GM19452 (cell line): Measurements from ENCODE around the gene TGM6.

Experiments used
- ATAC-seq: cut with Tn5 transposase; IDR thresholded peaks from one replicate; pipeline ENCODE4 v1.9.1; 2021; ENCODE audit not compliant: unreplicated experiment

TGM6 gene

GRCh38 chr20:2380601-2381000, at the start of gene TGM6:
TSS of gene TGM6 (plus strand) at chr20:2380901. CDS start at chr20:2380969, 68 bp downstream.
- ATAC-seq, result no peak

- ATAC-seq, result no peak
These were observed 49.6 kb upstream of the TGM6 start for GRCh38 chr20:2331106-2331505.

DNA sequence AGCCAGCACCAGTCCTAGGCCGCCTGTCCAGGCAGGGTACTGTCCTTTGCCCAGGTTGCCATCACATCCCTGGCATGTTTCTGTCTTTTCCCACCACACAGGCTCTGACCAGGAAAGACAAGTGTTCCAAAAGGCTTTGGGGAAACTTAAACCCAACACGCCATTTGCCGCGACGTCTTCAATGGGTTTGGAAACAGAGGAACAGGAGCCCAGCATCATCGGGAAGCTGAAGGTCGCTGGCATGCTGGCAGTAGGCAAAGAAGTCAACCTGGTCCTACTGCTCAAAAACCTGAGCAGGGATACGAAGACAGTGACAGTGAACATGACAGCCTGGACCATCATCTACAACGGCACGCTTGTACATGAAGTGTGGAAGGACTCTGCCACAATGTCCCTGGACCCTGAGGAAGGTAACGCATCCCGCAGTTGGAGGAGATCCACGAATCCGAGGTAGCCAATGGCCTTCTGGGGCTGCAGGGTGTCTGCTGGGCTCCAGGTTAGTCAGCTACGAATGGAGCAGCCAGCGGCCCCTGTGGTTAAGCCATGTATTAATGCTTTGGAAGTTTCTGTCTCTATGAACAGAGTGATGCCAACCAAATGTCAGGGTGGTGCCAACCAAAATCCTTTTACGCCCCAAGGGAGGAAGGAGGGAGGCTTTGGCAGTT, 48.7 kb upstream of the TGM6 start:
- ATAC-seq, result no peak

- no peak for ATAC-seq
These were observed 48.0 kb upstream of the TGM6 start for GRCh38 chr20:2332711-2333110.

GRCh38 chr20:2333821-2334220, 46.9 kb upstream of the TGM6 start:
- ATAC-seq, result no peak

DNA sequence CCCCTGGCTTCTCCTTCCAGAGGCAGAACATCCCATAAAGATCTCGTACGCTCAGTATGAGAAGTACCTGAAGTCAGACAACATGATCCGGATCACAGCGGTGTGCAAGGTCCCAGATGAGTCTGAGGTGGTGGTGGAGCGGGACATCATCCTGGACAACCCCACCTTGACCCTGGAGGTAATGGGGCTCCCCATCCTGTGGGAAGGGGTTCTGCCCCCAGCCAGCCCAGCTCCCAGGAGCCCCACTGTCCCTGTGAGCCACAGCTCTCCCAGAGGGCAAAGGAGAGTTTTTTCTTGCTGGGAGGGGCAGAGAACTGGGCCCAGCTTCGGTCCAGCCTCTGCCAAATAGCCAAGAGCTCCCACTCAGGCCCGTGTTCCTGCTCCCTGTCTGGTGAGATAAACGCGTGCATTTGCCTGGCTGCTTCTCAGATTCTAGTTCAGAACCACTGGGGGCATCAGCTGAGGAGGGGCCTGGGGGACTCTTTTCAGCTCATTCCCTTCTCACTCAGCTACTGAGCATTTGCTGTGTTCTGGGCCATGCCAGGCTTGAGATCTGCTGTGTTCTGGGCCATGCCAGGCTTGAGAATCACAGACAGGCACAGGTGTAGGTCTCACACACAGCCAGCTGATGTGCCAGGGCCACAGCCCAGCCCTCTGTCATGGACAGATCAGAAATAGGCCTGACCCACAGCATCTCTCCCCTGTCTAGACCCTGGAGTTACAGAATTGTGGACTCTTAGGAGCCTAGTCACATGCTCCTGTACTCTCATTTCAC, 45.4 kb upstream of the TGM6 start:
- no peak for ATAC-seq

DNA sequence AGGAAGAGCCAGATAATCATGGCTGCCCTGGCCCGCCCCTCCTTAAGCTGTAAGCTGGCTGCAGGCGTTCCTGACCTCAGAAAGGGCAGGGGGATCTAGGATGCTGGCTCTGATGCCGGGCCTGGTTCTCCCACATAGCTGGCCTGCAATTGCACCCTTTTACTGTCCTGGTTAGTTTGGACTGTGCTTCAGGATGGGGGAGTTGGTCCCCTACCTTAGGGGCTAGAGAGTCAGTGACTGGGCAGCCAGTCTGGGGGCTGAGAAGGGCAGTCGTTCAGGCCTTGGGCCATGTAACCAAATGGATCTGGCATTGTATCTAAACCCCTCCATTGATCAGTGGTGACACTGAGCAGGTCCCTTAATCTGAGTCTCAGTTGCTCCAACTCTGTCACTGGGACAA, 44.2 kb upstream of the TGM6 start:
- ATAC-seq, result no peak

- no peak for ATAC-seq
These were observed 43.6 kb upstream of the TGM6 start for GRCh38 chr20:2337142-2337541.

DNA sequence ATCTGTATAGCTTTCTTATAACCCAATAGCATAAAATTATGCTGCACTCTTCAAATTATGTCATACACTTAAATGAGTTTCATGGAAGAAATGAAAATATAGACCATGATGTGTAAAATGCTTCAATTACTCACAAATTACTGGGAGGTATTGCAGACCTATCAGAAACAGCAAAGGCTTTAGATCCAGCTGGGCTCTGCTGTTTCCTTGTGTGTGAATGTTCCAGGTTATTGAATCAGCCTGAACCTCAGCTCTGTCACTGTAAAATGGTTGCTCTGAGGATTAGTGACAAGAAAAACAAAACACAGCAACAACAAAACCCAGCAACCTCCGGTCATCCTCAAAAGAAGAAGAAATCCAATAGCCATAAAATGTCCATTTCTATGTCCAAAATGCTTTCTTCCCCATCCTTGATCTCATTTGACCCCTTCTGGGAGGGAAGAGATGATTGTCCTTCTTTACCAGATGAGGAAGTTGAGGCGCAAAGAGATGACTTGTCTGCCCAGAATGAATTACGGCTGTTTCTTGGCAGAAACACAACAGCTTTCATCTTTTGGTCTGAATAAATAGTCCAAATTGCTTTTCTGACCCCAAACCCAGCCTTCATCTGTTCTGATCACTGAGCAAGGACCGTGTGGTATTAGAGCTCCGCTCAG, 42.2 kb upstream of the TGM6 start:
- ATAC-seq, result no peak

DNA sequence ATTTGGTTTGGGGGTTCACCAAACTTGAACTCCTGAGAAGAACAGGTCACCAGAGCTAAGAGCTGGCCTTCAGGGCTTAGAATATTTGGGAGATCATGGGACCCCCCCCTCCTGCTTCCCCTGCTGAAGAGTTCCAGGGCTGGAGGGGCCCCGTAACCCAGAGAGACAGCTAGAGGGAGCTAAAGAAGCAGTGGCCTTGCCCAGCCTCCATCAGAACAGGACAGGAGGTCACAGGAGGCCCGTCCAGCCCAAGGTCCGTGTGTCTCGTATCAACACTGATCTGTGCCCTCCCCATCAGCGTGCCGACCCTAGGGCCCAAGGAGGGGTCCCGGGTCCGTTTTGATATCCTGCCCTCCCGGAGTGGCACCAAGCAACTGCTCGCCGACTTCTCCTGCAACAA, 40.6 kb upstream of the TGM6 start:
- no peak for ATAC-seq

GRCh38 chr20:2340823-2341222, 39.9 kb upstream of the TGM6 start:
- ATAC-seq, result no peak

GRCh38 chr20:2341336-2341735, 39.4 kb upstream of the TGM6 start:
- ATAC-seq, result no peak

DNA sequence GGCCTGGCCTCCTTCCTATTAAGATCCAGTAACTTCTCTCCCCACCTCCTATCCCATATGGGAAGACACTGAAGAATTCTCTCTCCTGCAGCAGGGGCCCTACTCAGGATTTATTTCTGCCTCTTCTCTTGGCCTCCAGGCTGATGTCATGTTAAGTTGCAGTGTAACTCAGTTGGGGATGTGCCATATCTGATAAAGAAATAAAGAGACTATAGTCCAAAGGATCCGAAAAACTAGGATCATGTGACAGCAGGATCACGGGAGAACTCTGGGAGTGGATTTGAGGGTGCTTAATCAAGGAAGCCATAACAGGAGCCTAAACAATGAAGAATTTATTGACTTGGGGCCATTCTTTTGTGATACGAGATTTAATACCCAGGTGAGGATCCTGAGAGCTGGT, 38.5 kb upstream of the TGM6 start:
- ATAC-seq, result no peak

DNA sequence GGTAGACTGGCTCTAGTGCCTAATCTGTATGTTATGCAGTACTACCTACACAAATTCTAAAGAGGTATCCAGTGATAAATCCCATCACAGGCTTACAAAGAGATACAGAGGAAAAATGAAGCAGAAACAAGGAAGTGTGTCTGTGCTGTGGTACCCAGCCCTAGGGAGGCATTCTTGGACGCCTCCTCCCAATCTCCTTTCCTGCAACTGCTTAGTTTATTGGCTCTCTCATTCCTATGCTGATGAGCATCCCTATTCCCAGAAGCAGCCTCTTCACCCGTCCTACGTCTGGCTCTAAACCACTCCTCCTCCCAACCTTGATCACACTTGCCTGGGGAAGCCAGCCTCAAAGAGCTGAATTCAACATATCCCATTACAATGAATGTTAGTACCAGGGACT, 34.5 kb upstream of the TGM6 start:
- no peak for ATAC-seq

DNA sequence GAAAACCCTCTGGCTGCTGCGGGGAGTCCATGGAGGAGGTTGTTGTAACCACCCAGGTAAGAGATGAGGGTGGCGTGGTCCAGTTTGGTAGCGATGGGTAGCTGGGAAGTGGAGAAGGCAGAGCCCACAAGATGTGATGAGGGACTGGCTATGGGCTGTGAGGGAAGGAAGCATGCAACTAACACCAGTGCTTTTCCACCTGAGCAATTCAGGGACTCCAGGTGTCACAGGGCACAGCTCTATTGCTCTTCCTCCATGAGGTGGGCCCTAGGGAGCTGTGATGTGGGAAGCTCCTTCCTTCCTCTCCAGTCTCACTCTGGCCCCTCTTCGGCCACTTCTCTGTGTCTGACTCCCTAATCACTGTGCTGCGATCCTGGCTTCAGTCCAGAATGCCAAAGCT, 32.4 kb upstream of the TGM6 start:
- no peak for ATAC-seq

GRCh38 chr20:2349801-2350200, 30.9 kb upstream of the TGM6 start:
- no peak for ATAC-seq

- no peak for ATAC-seq
These were observed 30.1 kb upstream of the TGM6 start for GRCh38 chr20:2350606-2351005.

GRCh38 chr20:2353231-2353630, 27.5 kb upstream of the TGM6 start:
- ATAC-seq, result no peak

DNA sequence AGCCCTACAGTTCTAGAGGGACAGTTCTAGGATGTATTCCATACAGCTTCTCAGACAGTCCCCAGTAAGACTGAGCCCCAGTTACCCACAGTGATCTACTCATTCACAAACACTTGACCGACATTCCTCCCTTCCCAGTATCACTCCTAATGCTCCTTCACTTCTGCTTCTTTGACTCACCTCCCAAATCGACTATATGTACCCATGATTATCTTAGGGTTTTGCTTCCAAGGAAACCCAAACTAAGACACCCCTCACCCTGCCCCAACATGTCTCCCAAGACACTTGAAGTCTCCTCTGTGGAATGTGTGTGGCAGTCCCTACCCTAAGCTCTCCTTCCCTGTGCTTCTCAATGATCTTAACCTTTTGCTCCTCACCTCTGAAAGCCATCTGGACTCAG, 23.6 kb upstream of the TGM6 start:
- no peak for ATAC-seq

- no peak for ATAC-seq
These were observed 22.7 kb upstream of the TGM6 start for GRCh38 chr20:2358006-2358405.

DNA sequence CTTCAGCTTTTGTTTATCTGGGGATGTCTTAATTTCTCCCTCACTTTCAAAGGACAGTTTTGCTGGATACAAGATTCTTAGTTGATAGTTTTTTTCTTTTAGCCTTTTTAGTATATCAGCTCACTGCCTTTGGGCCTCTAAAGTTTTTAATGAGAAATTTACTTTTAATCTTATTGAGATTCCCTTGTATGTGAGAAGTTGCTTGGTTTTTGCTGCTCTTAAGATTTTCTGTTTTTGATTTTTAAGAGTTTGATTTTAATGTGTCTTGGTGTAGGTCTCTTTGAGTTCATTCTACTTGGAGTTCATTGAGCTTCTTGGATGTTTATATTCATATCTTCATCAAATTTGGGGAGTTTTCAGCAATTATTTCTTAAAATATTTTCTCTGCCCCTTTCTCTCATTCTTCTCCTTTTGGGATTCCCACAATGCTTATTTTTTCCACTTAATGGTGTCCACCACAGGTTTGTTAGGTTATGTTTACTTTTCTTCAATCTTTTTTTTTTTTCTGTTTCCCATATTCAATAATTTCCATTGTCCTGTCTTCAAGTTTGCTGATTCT, 19.6 kb upstream of the TGM6 start:
- no peak for ATAC-seq

- ATAC-seq, result no peak
These were observed 17.5 kb upstream of the TGM6 start for GRCh38 chr20:2363187-2363586.
